CD4-positive, alpha-beta T cell treated with Interferon gamma for 1 hour (primary cell): Measurements from ENCODE around the gene TGM2.

Source experiments
- DNase-seq: peaks from one replicate; pipeline ENCODE4 v3.0.0-alpha.2; 2020

The TGM2 gene

DNA sequence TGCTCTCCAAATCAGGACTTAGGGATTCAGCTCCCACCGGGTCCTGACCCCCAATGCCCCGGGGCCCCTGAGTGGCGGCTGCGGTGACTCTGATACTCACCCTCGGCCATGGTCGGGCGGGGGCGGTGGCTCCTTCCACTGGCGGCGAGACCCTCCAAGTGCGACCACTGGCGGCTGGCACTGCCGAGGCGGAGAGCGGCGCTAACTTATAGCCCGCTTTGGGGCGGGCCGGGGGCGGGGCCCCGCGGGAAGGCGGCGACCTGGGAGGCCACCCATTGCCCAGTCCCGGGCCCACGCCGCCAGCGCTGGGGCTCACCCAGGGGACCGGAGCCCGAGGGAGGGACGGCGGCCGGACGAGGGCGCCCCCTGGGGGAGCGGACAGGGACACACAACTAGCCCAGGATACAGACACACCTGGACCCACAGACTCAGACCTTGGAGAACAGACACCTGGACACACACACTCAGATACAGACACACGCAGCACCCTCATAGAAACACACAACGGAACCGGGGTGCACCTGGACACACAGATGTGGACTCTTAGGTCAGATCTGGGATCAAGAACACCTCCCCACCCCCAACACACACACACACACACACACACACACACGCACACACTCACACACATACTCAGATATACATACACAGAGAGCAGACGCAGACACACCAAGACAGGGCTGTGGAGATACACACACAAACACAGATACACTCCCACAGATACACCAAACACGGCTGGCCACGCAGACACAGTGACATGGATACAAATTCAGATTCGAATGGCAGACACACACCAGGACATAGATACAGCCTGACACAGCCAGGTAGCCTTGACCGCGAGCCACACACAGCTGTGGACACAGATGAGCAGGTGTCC lies at the start of gene TGM2:
Gene TGM2, minus strand, starts transcription at position 182 of the 877 bp plus-strand sequence. Its CDS starts 72 bp downstream, at position 110.
- DNase-seq: peak; percentile 66

DNA sequence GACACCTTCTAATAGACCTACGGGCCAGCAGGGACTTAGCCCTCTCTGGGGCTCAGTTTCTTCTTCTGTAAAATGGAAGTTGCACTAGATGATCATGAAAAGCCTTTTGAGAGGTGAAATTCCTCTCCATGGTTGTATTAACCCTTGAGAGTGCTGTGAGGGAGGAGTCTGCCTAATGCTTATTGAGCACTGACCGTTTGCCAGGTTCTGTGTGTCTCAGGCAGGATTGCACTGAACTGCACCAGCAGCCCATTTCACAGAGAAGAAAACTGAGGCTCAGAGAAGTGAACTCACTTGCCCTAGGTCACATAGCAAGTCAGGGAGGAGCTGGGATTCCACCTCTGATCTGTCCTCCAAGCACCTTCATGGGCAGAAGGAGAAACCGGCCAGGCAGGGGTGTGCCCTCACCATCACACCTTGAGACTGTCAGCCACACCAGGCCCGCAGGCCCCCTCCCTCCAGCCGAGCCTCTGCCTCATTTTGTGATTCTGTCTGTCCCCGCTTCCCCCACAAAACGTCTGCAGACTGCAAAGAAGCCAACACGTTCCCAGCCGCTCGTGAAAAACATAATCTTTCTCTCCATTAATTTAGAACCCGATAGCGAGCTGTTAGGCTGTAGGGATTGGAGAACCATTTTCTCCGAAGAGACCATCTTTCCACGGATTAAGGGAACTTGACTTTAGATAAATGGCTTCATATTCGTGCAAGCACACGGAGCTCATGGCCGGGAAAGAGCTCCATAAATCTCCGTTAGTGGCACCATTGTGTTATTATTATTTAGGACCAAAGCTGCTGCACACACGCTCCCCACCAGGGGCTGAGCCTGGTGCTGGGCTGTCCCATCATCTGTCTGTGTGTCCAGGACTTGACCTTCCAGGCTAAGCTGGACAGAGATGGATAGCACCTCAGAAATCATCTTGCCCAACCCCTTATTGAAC lies 49.5 kb upstream of the TGM2 start:
- no peak for DNase-seq

DNA sequence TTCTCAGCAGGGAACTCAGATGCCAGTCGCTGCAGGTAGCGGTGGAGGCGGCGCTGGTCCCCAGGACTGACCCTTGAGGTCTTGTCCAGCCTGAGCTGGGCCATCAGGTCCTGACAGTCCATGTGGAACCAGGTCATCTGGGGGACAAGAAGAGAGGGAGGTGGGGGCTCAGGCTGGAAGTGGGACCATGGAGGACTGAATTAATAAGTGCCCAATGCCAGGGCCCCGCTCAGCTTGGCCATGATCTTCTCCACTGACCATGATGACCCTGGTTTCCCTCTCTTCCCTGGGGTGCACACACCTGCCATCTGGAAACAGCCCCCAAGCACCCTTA lies 48.5 kb upstream of the TGM2 start:
- no peak for DNase-seq

DNA sequence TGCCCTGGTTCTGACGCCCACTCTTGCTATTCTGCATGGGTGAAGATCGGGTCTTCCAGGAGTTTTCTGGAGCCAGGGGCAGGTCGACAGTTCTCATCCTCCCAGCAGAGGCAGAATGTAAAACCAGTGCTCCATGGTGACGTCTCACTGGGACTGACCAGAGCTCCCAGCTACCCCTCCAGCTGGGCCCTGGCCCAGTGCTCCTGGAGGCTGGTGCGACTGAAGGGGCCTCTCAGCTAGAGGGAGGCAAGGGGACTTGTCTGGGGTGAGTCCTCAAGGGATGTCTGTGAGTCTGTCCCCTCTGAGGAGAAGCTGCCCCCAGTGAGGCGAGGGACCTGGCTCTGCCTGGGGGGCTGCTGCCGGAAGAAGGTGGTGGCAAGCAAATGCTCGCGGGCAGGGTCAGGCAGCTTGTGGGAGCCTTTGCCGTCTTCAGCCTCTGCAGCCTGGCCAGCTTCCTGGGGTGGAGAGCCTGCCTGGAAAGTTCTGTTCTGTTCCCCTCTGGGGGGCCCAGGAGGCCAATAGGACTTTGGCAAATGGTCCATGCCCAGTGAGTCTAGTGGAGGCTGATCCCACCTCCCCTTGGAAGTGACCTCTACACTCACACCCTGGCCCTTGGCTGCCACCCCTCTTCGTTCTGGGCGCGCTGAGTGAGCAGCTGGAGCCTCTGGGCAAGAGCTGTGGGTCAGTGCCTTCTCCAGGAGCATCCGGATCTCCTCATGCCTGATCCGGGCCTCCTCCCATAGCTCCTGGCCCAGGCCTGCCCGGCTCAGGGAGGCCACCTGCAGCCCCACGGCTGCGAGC lies 47.9 kb upstream of the TGM2 start:
- DNase-seq: no peak

DNA sequence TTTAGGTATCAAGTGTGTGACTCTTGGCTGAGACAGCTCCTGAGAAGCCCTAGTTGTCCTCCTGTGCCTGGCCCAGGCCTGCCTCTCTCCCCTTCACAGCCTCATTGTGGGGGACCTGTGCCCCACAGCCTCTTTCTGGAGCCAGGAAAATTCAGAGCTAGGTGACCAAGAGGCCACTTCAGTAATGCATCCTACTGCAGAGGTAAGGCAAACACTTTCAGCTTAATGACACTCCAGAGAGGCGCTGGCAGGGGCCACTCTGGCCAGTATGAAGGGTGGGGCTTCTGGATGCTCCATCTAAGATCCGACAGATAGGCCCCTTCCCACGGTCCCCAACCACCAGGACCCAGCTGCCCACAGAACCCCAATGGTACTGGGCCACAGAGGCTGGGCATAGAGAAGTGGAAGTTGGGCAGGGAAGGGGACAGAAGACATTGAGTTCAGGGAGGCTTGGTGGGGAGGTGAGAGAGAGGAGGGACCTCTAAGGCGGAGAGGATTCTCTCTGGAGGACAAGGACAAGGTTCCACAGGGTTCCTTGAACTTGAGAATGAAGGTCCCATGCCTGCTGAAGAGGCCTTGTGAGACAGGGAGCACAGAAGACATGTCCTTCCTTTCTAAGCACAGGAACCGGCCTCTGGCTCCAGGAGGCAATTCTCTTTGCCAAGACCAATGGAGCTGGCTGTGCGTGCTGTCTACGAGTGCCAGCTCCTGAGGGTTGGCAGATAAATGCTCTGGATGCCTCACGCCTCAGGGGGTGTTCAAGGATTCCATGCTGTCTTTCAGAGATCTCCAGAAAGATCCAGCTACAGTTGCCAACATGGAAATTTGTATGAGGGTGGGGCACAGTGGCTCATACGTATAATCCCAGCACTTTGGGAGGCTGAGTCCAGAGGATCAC lies 46.4 kb upstream of the TGM2 start:
- DNase-seq: no peak

DNA sequence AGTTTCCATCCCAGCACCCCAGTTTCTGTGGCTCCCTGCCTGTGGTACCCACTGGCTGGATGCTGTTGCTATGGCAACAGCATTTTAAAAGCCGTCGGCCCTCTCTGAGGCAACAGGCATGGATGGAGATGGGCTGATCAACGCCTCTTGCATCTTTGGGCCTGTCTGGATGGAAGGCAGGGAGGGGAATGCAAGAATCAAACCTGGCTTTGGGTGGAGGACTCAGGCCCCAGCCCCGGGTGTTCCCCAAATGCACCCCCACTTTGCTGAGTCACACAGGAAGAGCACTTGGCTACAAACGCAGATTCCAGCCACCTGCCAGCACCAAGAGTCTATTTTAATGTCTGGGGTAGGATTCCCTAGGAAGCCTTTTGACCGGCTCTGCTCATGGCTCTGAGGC lies 45.7 kb upstream of the TGM2 start:
- DNase-seq: no peak

DNA sequence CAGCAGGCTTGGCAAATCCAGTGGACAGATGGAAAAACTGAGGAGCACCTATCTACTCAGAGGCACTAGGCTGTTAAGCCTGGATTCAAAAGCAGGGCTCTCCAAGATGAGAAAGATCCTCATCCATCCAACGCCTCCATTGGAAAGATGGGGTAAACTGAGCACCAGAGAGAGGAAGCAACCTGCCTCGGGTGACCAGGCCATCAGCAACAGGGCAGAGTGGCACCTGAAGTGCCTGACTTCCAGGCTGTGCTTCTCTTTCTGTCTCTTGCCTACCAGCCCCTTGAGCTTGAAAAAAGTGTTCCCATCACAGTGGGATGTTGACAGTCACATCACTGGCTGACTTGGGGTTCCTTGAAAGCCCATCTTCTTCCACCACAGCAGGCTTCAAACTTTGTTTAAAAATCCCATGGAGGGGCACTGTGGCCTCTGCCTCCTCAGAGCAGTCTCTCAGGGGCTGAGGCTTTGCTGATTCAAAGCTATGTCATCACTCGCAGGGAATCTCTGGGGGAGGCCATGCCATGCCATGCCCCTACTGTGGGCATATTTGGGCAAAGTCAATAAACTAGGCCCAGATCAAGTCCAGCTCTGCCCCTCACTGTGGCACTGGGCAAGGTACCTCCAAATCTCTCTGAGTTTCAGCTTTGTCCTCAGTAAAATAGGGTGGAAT lies 44.8 kb upstream of the TGM2 start:
- no peak for DNase-seq

DNA sequence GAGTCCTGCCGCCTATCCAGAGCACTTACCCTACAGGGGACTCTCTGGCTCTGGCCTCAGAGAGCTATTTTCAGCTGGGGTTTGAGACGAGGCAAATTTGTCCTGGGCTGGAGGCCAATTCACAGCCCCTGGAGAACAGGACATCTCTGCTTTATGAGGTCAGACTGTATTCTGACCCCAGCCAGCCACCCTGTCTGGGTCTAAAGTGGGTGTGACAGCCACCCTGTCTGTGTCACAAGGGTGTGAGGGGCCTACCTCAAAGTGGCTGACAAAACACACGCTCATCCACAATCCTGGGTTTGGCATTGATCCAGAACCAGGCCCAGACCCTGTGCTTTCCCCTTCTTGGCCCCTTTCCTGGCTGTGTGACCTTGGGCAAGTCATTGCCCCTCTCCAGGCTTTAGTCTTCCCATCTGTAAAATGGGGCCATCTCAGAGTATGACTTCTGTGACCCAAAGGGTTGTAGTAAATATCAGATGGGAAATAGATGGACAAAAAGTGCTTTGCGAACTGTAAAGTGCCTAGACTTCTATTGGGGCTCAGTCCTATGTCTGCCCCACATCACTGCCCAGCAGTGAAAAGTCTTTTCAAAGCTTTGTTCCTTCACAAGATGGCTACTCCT lies 44.1 kb upstream of the TGM2 start:
- DNase-seq: no peak

DNA sequence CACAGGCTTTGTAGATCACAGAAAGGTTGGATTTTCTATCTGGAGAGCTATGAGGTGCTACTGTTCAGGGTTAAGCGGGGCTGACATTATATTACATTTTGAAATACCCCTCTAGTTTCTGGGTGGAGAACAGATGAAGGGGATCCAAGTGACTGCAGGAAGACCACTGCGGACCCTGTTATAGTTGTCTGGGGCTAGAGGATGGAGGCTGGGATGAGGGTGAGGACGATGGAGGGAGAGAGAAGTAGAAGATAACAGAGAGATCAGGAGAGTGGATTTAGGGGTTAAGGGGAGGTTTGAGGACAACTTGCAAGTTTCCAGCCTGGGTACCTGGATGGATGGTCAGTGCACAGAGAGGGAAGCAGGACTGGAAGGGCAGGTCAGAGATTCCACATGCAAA lies 43.5 kb upstream of the TGM2 start:
- DNase-seq: no peak

DNA sequence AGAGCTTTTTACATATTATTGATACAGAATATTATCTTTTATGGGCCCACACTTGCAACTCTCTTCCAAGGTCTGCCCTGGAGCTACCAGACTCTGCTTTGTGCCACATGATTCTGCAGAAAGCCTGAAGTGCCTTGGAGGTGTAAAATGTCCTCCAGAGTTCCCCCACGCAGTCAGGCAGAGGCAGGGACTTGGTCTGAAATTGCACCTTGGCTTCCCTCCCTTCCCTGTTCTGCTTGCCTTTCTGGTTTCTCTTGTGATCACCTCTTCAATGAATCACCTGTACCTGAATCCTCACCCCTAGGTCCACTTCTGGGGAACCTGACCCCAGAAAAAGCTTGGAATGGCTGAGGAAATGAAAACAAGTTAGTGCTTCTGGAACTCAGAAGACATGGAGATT lies 43.0 kb upstream of the TGM2 start:
- DNase-seq: no peak

DNA sequence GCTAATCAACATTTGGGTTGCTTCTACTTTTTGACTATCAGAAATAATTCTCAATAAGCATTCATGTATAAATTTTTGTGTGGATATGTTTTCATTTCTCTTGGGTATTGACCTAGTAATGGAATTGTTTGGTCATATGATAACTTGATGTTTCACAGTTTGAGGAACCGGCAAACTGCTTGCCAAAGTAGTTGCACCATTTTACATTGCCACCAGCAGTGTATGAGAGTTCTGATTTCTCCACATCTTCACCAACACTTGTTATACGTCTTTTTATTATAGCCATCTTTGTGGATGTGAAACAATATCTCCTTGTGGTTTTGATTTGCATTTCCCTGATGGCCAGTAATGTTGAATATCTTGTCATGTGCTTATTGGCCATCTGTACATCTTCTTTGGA lies 42.6 kb upstream of the TGM2 start:
- DNase-seq: no peak

DNA sequence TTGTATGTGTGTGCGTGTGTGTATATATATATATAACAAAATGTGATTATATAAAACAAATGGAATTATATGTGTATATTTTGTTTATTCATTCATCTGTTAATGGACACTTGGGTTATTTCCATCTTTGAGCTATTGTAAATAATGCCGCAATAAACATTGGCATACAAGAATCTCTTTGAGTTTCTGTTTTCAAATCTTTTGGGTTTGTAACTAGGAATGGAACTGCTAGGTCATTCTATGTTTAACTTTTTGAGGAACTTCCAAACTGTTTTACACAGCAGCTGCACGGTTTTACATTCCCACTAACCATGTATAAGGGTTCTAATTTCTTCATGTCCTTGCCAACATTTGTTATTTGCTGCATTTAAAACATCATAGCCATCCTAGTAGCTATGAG lies 39.9 kb upstream of the TGM2 start:
- no peak for DNase-seq

DNA sequence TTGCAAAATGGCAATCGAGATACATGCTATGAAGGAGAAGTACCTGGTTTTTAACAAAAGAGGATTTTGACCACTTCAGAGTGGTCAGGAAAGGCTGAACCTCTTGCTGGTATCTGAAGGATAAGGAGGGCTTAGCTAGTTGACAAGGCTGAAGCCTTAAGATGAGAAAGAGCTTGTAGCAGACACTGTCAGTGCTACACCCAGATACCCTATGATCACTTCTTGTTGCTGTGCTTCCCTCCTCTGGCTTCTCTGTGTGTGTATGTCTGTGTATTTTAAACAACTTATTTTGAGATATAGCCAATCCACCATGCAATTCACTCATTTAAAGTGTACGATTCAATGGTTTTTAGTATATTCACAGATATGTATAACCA lies 38.9 kb upstream of the TGM2 start:
- no peak for DNase-seq

DNA sequence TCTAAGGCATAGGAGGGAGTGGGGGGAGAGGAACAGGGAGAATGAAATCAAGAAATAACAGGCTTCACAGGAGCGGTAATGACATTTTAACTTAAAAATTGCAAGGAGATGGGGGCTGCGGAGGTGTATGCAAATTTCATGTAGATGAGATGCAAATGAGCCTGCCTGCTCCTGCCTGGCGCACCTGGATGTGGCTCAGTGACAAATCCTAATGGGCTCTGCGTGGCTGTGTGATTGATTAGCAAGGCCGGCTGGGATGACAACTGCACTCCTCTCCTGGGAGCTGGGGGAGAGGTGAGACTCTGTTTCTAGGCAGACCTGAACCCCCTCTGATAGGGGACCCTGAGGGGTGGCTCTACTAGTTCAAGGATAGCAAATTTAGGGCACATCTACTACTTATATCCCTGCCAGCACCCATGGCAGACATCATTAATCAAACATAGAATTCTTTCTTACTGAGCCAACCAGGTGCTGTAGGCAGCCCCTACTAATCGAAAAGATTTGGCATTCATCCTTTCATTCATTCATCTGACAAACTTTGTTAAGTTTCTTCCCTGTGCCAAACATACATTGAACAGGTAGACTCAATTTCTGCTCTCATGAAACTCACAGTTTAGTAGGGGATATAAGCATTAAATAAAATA lies 38.4 kb upstream of the TGM2 start:
- no peak for DNase-seq

DNA sequence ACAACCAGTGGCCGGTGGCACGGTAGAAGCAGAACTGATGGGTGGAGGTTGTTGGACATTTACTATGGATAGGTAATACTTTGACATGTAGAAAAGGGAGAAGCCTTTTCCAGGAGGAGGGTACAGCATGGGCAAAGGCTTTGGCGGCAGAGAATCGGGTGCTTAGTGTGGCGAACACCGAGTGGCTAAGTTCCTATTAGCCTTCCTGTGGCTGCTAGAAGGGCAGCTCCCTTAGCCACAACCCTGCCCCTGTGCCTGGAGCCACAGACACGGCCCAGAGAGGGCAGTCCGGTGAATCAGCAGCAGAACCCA lies 37.9 kb upstream of the TGM2 start:
- DNase-seq: no peak

DNA sequence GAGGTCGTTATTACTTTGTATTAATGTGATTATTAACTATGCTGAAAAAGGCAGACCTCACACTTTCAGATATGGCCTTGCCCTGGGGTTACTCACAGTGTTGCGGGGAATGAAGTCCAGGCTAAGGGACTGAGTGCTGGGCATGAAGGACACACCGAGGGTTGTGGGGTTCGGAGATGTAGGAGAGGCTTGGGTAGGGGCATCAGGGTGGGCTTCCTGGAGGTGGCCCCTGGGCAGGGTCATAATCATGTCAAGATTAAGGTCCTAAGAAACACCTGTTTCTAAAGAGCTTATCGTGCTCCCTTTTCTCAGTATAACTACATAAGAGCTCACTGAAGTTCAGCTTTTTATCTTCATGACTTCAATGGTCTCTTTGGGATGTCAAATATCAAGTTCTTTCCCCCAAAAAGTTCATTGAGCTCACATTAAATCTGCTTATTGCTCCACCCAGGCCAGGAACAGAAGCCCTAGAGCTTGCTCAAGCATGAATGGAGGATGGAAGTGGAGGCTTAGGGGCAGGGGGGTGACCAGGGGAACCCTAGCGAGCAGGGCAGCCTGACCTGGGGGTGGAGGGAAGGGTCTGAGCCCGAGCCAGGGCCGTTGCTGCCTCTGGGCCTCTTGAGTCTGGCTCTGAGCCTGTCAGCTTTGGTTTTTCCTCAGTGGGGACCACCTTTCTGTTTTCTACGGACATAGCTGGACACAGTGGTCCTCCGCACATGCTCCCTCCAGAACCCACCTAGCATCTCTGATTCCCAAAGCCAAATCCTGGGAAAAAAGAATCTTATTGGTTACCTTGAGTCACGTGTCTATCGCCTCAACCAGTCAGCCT lies 37.3 kb upstream of the TGM2 start:
- no peak for DNase-seq

DNA sequence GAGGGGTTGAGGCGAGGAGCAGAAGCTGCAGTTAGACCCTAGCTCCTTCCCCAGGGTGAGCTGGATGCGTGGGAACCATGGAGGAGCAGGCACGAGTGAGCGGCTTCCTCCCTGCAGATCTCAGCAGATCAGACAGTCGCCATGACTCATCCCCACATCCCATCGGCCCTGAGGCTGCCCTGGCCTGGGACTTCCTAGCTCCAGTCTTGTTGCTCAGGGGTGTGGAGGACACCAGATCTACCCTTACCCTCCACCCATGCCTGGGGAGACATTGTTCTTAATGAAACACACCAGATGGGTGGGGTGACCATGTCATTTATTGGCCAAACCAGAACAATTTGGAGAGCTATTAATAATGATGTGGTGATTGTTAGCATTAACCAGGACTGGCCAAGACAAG lies 36.3 kb upstream of the TGM2 start:
- DNase-seq: peak; percentile 44

DNA sequence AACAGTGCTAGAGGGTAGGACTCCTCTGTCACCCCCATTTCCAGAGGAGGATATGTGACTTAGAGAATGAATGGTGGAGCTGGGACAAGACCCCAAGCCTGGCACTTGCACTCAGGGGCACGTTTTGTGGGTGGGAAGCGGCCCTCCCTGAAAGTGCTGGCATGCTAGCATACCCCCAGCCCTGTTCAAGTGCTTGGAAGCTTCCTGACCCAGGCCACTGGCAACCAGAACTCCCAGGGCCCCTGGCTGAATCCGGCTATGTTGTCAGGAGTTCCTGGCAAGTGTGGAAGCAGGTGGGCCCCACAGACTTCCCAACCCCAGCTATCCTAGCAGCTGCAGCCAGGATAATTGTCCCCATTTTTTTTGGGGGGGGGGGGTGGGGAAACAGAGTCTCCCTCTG lies 35.6 kb upstream of the TGM2 start:
- no peak for DNase-seq

DNA sequence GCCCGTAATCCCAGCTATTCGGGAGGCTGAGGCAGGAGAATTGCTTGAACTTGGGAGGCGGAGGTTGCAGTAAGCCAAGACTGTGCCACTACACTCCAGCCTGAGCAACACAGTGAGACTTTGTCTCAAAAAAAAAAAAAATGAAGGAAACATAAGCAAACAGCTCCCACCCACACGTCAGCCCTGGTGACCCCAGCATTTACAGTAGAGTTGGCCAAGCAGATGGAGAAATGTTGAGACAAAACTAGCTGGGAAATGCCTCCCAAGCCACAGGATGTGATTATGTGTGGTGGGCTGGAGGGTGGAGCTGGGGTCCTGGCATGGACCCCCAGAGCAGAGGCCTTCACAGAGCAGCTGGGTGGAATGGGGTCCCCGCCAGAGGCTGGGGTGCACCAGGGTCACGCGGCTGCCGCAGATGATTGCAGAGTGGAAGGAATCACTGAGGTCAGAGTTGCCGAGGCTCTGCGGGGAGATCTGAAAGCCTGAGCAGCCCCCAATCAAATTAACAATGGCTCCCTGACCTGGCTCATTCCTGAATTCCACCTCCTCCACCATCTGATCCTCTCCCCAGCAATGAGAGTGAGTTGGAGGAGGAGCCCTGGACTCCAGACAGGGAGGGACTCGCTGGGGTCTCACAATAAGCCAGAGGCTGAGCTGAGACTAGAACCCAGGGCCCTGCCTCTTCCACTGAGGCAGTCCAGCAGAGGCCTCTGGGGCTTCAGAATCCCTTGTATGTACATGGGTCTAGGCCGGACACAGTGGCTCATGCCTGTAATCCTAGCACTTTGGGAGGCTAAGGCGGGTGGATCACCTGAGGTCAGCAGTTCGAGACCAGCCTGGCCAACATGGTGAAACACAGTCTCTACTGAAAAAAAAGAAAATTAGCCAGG lies 34.7 kb upstream of the TGM2 start:
- DNase-seq: no peak
